K562 (cell line): Measurements from ENCODE around the gene PSD2. TPM values are rescaled to one million over a fixed set of nuclear protein-coding genes. Genes with fewer than 3 reads are reported as not detected.

Experiments used
- CHD7 ChIP-seq: fragments of 200-600 bp; sonication (generic); IDR thresholded peaks from one replicate; pipeline ENCODE4 v1.6.1; 2012; ENCODE audit warnings: mild to moderate bottlenecking, low read depth, low read length, inconsistent platforms
- GABPA ChIP-seq: fragments of 200-800 bp; sonication (Bioruptor generic); conservative IDR thresholded peaks from 2 replicates; pipeline ENCODE4 v1.6.1; 2016; ENCODE audit warnings: low read depth, missing genetic modification characterization, missing compliant biosample characterization
- ZEB2 ChIP-seq: fragments of 450-650 bp; IDR thresholded peaks from 2 replicates; pipeline ENCODE4 v1.6.1; 2016
- ZNF583 ChIP-seq: fragments of 250-450 bp; sonication (Bioruptor Pico); IDR thresholded peaks from 2 replicates; pipeline ENCODE4 v1.4.0; 2020
- polyA plus RNA-seq, 8 experiments: library from polyadenylated mRNA; depleted of rRNA in 4 of 8; stranded (reverse) in 5 of 8; unstranded in 3 of 8; fragments of >200 nt; fragmentation: Nextera tagmentation in 2 of 8; fragmentation: Illumina TruSeq in 1 of 8; extraction: Ambion mirVana in 2 of 8; extraction: Trizol in 1 of 8; gene quantifications; 2 replicates each; pipeline versions ENCODE4 v1.2.1 to v1.2.3, GENCODE V29; 2011 to 2014; ENCODE audit warnings: inconsistent platforms in 1 of 8, missing spikeins in 1 of 8
- total RNA-seq, 7 experiments: library from RNA; depleted of rRNA in 6 of 7; stranded (reverse); fragments of >200 nt in 6 of 7; fragmentation: Illumina TruSeq in 2 of 7; extraction: Trizol in 2 of 7; gene quantifications; 2 replicates each; pipeline versions ENCODE4 v1.2.1 to v1.2.3, GENCODE V29; 2011 to 2021; ENCODE audit warnings: low replicate concordance in 1 of 7

PSD2 gene
- total and polyA plus RNA-seq, 9 of the 15 experiments (the other 6 are each of a cell fraction or from before 2014, with no cell fraction given), result 0.01 to 0.09 (median 0.04) TPM; not detected in 4

- TF ChIP-seq CHD7 (no peak), ZNF583 (no peak), GABPA (no peak), ZEB2 (no peak)
Observed at GRCh38 chr5:139810341-139811273, 15.0 kb downstream of the PSD2 start (continued).
